ENCODE measurements around the gene TNMD. TPM values are rescaled to one million over a fixed set of nuclear protein-coding genes. Genes with fewer than 3 reads are reported as not detected.

The TNMD gene
- total and polyA plus RNA-seq, 10 of the 15 experiments (the other 5 are each of a cell fraction or from before 2014, with no cell fraction given): not detected

GRCh38 chrX:100599456-100599855 is 14.7 kb downstream of the TNMD start:
- RAD21 ChIA-PET (ENCODE audit: unreplicated experiment): no interaction called here
- POLR2A ChIA-PET: no interaction called here
- in situ Hi-C loops (cut with MboI): no loop called here
- TF ChIP-seq, protein P1, sequence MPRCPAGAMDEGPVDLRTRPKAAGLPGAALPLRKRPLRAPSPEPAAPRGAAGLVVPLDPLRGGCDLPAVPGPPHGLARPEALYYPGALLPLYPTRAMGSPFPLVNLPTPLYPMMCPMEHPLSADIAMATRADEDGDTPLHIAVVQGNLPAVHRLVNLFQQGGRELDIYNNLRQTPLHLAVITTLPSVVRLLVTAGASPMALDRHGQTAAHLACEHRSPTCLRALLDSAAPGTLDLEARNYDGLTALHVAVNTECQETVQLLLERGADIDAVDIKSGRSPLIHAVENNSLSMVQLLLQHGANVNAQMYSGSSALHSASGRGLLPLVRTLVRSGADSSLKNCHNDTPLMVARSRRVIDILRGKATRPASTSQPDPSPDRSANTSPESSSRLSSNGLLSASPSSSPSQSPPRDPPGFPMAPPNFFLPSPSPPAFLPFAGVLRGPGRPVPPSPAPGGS (IDR thresholded peaks at IDR 0.05; ENCODE audit: borderline replicate concordance, insufficient read depth, low read depth, low read length, poor library complexity, severe bottlenecking): no peak
- TF ChIP-seq SMAD1 (IDR thresholded peaks at IDR 0.05; ENCODE audit: low read depth, partially characterized antibody) (no peak), BMI1 (IDR thresholded peaks at IDR 0.05; ENCODE audit: borderline replicate concordance) (no peak), PAX8 (IDR thresholded peaks at IDR 0.05) (no peak), E2F4 (IDR thresholded peaks at IDR 0.05; ENCODE audit: low read depth, low read length) (no peak), CBX3 (IDR thresholded peaks at IDR 0.05; ENCODE audit: borderline replicate concordance, low read depth) (no peak), SKIL (IDR thresholded peaks at IDR 0.05; ENCODE audit: low read depth, poor library complexity, severe bottlenecking) (no peak), ZNF592 (IDR thresholded peaks at IDR 0.05) (no peak), ATF7 (IDR thresholded peaks at IDR 0.05; ENCODE audit: low read depth) (no peak)
- TF ChIP-seq, protein P2, sequence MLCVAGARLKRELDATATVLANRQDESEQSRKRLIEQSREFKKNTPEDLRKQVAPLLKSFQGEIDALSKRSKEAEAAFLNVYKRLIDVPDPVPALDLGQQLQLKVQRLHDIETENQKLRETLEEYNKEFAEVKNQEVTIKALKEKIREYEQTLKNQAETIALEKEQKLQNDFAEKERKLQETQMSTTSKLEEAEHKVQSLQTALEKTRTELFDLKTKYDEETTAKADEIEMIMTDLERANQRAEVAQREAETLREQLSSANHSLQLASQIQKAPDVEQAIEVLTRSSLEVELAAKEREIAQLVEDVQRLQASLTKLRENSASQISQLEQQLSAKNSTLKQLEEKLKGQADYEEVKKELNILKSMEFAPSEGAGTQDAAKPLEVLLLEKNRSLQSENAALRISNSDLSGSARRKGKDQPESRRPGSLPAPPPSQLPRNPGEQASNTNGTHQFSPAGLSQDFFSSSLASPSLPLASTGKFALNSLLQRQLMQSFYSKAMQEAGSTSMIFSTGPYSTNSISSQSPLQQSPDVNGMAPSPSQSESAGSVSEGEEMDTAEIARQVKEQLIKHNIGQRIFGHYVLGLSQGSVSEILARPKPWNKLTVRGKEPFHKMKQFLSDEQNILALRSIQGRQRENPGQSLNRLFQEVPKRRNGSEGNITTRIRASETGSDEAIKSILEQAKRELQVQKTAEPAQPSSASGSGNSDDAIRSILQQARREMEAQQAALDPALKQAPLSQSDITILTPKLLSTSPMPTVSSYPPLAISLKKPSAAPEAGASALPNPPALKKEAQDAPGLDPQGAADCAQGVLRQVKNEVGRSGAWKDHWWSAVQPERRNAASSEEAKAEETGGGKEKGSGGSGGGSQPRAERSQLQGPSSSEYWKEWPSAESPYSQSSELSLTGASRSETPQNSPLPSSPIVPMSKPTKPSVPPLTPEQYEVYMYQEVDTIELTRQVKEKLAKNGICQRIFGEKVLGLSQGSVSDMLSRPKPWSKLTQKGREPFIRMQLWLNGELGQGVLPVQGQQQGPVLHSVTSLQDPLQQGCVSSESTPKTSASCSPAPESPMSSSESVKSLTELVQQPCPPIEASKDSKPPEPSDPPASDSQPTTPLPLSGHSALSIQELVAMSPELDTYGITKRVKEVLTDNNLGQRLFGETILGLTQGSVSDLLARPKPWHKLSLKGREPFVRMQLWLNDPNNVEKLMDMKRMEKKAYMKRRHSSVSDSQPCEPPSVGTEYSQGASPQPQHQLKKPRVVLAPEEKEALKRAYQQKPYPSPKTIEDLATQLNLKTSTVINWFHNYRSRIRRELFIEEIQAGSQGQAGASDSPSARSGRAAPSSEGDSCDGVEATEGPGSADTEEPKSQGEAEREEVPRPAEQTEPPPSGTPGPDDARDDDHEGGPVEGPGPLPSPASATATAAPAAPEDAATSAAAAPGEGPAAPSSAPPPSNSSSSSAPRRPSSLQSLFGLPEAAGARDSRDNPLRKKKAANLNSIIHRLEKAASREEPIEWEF (IDR thresholded peaks at IDR 0.05; ENCODE audit: insufficient replicate concordance, low read depth, low read length): no peak

More at GRCh38 chrX:100599456-100599855, 14.7 kb downstream of the TNMD start:
- WGBS (ENCODE audit: insufficient coverage, insufficient replicate concordance, low lambda C conversion rate, missing lambda C conversion rate): 71% methylated on average over 9 of the region's 9 CpGs
- intact Hi-C loops (cut with micrococcal nuclease; ENCODE audit: unreplicated experiment): no loop called here
- BruUV-seq (replicated peaks): no TSS peak
- Histone ChIP-seq H3K36me3 (ENCODE audit: control insufficient read depth in 2 of 2, insufficient read depth in 2 of 2, low read length in 1 of 2) (no peaks in the 10 kb centered on the region), H3K4me2 (ENCODE audit: control insufficient read depth, insufficient read depth) (no peak overlapping the region), H3K9me3 (replicated peaks; ENCODE audit: control insufficient read depth, insufficient read depth, low read length) (no peaks in the 10 kb centered on the region), H3K4me1 (ENCODE audit: control insufficient read depth, insufficient read depth, low read length) (no peaks in the 10 kb centered on the region), H4K20me1 (ENCODE audit: control insufficient read depth, insufficient read depth) (no peaks in the 10 kb centered on the region), H2AFZ (ENCODE audit: control insufficient read depth, low read depth, low read length) (no peak overlapping the region), H3K79me2 (ENCODE audit: control insufficient read depth, insufficient read depth, low read length) (no peaks in the 10 kb centered on the region), H3K4me3 (no peak overlapping the region), H3K27me3 (replicated peaks in 1 of 2; ENCODE audit: control insufficient read depth in 2 of 2, insufficient read depth in 2 of 2, low read length in 1 of 2) (no peaks in the 10 kb centered on the region; a peak in 2 of 4 replicates), H3K9ac (ENCODE audit: control insufficient read depth, insufficient read depth, low read length) (no peak overlapping the region), H3K27ac (ENCODE audit: control insufficient read depth, insufficient read depth) (no peak overlapping the region)
- ChIA-PET CTCF (no interaction called here), SMC1A (ENCODE audit: uncharacterized antibody, unreplicated experiment) (no interaction called here)
- ATAC-seq (no peak), DNase-seq (ENCODE audit: low read depth, low spot score) (no peak), FAIRE-seq (no peak)

All from GM12878 (cell line).